Transverse colon (tissue), 3 donors: ENCODE data around the gene KLHDC1.

Experiments used
- POLR2A ChIP-seq: fragments of 450-650 bp; IDR thresholded peaks from one replicate; pipeline ENCODE4 v1.6.1; 2016; ENCODE audit warnings: antibody characterized with exemption, mild to moderate bottlenecking, moderate library complexity
- POLR2AphosphoS5 ChIP-seq, 3 donors: sonication (generic); formaldehyde crosslinking; IDR thresholded peaks; one replicate each; pipeline ENCODE4 v1.6.1; 2016; ENCODE audit warnings: antibody characterized with exemption in 3 of 3

DNA sequence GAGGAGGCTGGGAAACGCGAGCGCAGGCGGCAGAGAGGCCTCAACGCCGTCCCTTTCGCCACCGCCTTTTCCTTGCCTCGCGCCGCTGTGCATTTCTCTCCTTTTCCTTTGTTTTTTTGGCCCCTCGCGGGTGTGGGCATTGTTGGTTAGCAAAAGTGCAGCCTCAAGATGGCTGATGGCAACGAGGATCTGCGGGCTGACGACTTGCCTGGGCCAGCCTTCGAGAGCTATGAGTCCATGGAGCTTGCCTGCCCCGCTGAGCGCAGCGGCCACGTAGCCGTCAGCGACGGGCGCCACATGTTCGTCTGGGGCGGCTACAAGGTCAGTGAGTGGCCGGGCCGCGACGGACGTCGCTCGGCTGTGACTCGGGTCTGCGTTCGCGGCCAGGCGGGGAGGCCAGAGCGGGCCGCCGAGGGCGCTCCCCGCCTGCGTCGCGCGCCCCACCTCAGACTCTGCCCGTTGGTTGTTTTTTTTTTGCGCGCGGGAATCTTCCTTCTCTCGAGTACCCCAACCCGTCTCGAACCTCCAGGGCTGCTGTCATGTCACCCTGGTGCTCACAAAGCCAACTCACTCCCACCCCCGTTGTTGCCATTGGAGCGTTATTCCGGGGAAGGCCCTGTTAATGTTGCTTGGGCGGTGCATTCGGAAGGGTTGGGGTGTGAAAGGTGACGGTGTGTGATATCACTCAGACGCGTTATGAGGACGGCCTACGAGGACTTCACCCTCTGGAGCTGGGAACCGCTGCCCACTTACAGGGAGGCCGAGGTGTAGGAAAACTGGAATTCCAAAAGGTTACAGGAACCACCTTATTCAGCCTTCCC is 75.6 kb downstream of the KLHDC1 start:
- TF ChIP-seq POLR2A (peak; percentile 71), POLR2AphosphoS5 (IDR thresholded peaks at IDR 0.05) (peak; percentile 62 to 86 (median 75))
